ENCODE data around the gene MINDY3.

DNA sequence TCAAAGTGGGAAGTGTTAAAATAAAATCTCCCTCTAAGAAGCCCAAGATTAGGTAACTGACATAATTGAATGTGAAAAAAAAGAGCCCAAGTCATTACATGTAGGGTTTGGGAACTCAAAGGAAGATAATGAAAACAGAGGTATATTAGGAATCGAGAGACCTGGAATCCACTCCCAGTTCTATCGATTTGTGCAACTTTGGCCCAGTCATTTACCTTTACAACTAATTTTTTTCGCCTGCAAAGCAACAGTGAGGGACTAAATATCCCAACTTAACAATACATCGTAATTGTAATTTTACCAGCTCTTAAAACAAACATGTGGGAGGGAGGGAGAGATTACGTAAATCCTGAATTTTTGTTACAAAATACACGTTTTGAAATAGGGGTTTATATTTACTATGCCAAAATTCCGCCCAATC, 1.4 kb downstream of the MINDY3 start:
- TF ChIP-seq ZNF274 (IDR thresholded peaks at IDR 0.05; ENCODE audit: low read depth, low read length) = no peak
- TF ChIP-seq YY1 (IDR thresholded peaks at IDR 0.05; ENCODE audit: insufficient read depth, insufficient read length) = no peak
